Raji (cell line): Measurements from ENCODE around the gene PTK6.

Experiments used
- POLR2A ChIP-seq: IDR thresholded peaks from 2 replicates; pipeline ENCODE4 v1.6.1; 2011; ENCODE audit warnings: low read depth, low read length, control low read depth; ENCODE audit not compliant: insufficient read depth

Gene PTK6

DNA sequence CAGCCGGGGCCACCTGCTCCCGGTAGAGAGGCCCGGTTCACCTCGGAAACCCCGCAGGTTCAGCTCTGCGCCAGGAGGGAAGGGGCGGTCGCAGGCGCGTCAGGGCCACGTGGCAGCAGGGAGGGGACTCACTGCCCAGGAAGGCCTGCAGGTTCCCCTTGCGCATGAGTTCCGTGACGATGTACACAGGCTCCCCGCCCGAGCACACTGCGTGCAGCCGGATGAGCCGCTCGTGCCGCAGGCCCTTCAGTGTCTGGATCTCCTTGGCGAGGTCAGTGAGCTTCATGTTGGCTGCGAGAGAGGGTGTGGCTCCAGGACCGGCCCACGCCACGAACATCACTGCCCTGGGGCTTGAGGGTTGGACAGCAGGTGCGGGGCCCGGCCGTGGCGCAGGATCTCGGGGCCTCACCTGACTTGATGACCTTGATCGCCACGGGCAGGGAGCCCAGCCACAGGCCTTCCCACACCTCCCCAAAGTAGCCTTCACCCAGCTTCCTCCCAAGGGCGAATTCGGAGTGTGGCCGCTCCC, 4.9 kb upstream of the PTK6 start:
- TF ChIP-seq POLR2A = no peak

DNA sequence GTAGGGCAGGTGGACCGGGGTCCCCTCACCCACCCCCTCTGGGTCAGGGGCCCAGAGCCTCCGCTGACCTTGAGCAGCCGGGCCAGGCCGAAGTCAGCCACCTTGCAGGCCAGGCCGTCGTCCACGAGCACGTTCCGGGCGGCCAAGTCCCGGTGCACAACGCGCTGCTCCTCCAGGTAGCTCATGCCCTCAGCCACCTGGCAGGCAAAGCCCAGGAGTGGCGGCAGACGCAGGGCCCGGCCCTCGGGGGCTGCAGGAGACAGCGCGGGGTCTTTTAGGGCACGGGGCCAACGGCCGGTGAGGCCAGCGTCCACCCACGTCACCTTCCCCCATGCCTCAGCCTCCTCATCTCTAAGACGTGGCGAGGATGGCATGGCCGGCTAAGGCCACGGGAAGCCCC, 4.2 kb upstream of the PTK6 start:
- no peak for TF ChIP-seq POLR2A

GRCh38 chr20:63540417-63541186, 3.4 kb upstream of the PTK6 start:
- no peak for TF ChIP-seq POLR2A

DNA sequence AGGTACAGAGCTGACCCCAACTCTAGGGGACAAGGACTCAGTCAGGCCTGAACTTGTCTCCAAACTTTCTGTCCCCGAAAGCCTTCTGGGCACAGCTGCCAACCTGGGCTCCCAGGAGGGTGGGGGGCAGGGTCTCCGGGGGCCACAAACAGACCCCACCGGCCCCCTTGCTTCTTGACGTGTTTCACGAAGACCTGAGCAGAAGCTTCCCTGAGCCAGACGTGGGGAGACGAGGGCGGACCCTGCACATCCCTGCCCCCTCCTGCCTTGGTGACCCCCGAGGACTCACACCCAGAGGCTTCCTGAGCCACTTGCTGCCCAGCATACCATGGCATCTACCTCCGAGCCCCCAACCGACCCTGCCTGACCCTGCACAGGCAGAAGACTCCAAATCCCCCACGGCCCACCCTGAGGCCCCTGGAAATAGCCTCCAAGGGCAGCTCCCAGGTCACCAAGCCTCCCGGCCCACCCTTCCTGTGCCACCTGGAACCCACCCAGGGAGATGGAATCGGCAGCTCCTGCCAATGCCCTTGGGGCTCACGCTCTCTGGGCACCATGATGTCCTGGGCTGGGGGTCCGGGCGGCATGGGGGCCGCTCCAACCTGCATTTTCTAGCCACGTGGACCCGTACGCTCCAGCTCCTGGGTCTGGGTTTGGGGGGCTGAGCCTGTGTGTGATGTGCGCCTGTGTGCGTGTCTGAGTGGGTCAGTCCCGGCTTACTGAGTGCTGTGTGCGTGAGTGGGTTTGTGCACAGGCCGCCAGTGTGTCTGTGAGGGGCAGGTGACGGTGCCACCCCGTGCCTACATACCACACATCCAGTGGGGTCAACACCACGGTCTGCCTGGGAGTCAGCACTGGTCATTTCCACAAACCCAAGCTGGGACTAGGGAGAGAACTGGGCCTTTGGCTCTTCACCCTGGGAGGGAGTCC, 2.5 kb upstream of the PTK6 start:
- no peak for TF ChIP-seq POLR2A

DNA sequence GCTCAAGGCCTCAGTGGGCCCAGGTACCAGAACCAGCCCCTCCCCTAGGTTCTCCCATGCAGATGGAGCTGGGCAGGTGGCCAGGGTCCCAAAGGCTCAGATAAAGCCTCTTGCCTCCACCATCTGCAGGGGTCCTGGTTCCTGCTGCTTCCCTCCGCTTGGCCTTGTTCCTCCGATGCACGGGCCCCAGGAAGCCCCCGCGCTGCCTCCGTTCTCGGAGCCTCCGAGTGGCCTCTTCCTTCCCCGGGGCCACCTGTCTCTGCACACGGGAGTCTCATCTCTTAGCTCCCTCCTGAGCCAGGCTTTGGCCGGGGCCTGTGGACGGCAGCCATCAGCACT, 1.9 kb upstream of the PTK6 start:
- no peak for TF ChIP-seq POLR2A

GRCh38 chr20:63538204-63539091, 1.3 kb upstream of the PTK6 start:
- no peak for TF ChIP-seq POLR2A

DNA sequence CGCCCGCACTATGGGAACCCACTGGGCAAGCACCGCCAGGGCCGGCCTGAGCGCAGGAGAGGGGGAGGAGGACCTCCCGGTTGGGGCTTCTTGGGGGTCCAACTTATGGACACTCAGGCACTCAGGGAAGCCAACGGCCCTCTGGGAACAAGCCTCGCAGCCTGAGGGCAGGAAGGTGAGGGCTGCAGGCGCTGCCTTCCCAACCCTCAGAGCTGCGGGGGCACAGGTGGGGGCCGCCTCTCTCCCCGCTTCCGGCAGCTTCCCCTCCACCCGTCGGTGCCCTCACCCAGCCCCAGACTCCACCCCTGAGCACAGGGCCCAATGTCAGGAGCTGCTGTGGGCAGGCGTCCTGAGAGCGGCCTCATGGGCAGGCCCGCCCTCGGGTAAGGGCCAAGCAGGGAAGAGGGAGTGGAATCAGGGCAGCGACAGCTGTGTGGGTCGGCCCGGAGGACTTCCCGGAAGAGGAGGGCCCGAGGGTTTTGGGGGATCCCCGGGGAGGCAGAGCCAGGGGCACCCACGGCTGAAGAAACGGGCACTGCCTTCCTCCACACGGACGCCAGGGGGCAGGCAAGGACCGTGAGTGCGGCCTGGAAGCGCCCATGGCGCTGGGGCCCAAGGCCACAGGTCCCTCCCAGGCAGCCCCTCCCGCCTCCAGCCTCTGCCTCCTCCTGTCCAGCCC, 488 bp upstream of the PTK6 start:
- peak; percentile 65; the same call in 1 of the 2 replicates for TF ChIP-seq POLR2A

- TF ChIP-seq POLR2A = no peak
These were observed 767 bp downstream of the PTK6 start for GRCh38 chr20:63536241-63536977.

- TF ChIP-seq POLR2A = no peak
These were observed 2.1 kb downstream of the PTK6 start for GRCh38 chr20:63534831-63535651.

DNA sequence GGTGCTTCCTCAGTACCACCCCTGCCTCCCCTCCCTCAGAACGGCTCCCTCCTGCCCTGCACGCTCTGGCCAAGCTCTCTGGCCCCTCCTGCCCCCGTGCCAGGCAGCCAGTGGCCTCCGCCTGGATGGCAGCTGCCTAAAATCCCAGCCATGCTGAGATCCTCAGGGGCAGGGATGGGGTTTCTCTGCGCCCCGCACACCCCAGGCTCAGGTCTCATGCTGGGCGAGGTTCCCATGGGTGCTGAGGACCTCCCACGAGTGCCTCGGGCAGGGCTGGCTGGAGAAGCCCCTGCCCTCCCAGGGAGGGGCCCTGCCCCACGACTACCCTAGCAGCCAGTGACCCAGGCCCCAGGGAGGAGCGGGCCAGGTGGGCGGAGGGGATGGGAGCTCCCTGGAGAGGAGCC, 2.7 kb downstream of the PTK6 start:
- TF ChIP-seq POLR2A = no peak

DNA sequence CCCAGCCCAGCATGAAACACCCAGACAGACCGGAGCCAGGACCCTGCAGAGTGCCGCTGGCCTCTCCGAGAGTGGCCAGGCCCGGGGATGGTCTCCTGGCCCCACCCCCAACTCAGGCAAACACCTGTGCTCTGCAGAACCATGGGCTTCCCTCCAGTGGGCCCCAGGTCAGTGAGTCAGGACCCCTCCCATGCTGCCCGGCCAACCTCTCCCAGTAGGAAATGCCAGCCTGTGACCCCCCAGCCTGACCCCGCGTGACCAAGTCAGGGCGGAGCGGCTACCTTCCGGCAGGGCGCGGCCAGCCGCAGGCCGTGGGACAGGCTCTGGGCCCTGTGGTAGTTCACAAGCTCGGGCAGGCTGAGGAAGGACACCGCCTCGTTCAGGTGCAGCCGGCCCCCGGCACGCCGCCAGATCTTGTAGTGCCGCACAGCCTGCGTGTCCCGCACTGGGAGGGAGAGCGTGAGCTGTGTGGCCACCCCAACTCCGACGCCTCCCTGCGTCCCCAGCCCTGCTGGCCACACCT, 3.2 kb downstream of the PTK6 start:
- TF ChIP-seq POLR2A = no peak

- TF ChIP-seq POLR2A = no peak
These were observed 3.8 kb downstream of the PTK6 start for GRCh38 chr20:63533388-63533787.
